ENCODE measurements around the gene ANKH. TPM values are rescaled to one million over a fixed set of nuclear protein-coding genes. Genes with fewer than 3 reads are reported as not detected.

Gene ANKH
- polyA plus RNA-seq, 1 donor (not counting 4 experiments of a cell fraction or from before 2014, with no cell fraction given): 13.8 TPM

DNA sequence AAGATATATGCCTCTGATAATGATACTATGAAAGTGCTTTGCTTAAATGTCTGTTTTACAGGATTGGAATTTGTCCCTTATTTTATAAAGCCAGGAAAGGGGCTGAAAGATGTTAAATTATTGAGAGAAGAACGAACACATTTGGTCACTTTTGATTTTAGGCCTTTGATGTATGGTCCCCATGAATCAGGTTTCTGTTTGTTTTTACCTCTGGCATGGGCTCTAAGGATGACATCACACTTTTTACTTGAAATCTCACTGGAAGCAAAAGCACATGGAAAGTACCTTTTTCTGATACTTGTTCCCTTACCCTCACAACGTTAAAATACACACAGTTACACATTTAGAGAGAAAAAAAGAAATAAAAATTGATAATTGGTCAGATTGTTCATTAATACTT is 200.2 kb downstream of the ANKH start:
- Histone ChIP-seq H3K4me2 (ENCODE audit: control insufficient read depth, extremely low read depth, insufficient read depth, low read depth, low read length) (no peak overlapping the region), H3K9ac (ENCODE audit: control insufficient read depth, extremely low read depth, insufficient read depth, low read length) (no peak overlapping the region), H3K4me1 (ENCODE audit: control insufficient read depth, extremely low read depth, insufficient read depth, low read length) (peaks cover 70% of the 10 kb centered on the region), H3K27me3 (ENCODE audit: control insufficient read depth, extremely low read depth, insufficient read depth, low read length) (no peaks in the 10 kb centered on the region), H3K36me3 (ENCODE audit: control insufficient read depth in 2 of 2, extremely low read depth in 1 of 2, insufficient read depth in 2 of 2, low read length in 2 of 2) (peaks cover 0 to 7% of the 10 kb centered on the region in 2 experiments), H3K79me2 (ENCODE audit: control insufficient read depth, insufficient read depth, low read length) (peaks cover 84% of the 10 kb centered on the region), H3K9me1 (ENCODE audit: control insufficient read depth, extremely low read depth, insufficient read depth, low read length) (peaks cover 2% of the 10 kb centered on the region), H4K20me1 (ENCODE audit: control insufficient read depth, extremely low read depth, insufficient read depth, low read length) (peaks cover 4% of the 10 kb centered on the region), H3K4me3 (ENCODE audit: control insufficient read depth in 2 of 3, extremely low read depth in 1 of 3, insufficient read depth in 2 of 3, low read depth in 1 of 3, low read length in 3 of 3) (no peak overlapping the region), H3K27ac (ENCODE audit: control insufficient read depth, insufficient read depth, low read length) (peak overlapping the region; percentile 48), H3K9me3 (ENCODE audit: control insufficient read depth, low read depth, low read length) (no peaks in the 10 kb centered on the region), H2AFZ (ENCODE audit: control insufficient read depth, low read length) (no peak overlapping the region)
- TF ChIP-seq CTCF (optimal IDR thresholded peaks at IDR 0.05 in 1 of 3, IDR thresholded peaks at IDR 0.05 in 1 of 3, conservative IDR thresholded peaks at IDR 0.05 in 1 of 3; ENCODE audit: extremely low read depth in 1 of 3, insufficient read depth in 2 of 3, low read length in 3 of 3) (no peak), EZH2 (IDR thresholded peaks at IDR 0.05; ENCODE audit: low read length) (no peak)
- dilution Hi-C loops (cut with MboI; ENCODE audit: extremely low pct_ligation_motif_present, low sequenced_read_pairs): no loop called here
- DNase-seq (ENCODE audit: low read depth, low spot score) (no peak), FAIRE-seq (no peak)

DNA sequence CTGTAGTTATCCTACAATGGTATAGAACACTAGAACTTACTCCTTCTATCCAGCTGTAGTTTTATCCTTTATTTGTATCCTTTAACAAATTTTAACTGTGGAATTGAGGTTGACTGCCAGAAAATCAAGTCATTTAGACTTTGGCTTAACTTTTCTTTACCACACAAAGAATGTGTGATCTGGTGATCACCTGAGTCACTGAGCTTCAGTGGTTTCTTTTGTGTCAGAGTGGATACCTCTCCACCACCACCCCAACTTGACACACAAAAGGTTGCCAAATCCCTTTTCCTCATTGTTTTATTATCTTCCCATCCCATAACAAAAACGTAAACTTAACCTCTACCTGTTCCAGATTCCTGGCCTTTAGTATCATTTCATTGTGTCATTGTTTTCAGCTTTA is 201.6 kb downstream of the ANKH start:
- H3K4me1 ChIP-seq (ENCODE audit: control insufficient read depth, extremely low read depth, insufficient read depth, low read length): peaks cover 63% of the 10 kb centered on the region
- peak; percentile 20 for FAIRE-seq
- H3K9ac ChIP-seq (ENCODE audit: control insufficient read depth, extremely low read depth, insufficient read depth, low read length): peak overlapping the region; percentile 13
- peak; percentile 28 for DNase-seq (ENCODE audit: low read depth, low spot score)
- peaks cover 5% of the 10 kb centered on the region for H4K20me1 ChIP-seq (ENCODE audit: control insufficient read depth, extremely low read depth, insufficient read depth, low read length)
- TF ChIP-seq CTCF (optimal IDR thresholded peaks at IDR 0.05 in 1 of 3, IDR thresholded peaks at IDR 0.05 in 1 of 3, conservative IDR thresholded peaks at IDR 0.05 in 1 of 3; ENCODE audit: extremely low read depth in 1 of 3, insufficient read depth in 2 of 3, low read length in 3 of 3) (no peak), EZH2 (IDR thresholded peaks at IDR 0.05; ENCODE audit: low read length) (no peak)
- H3K27me3 ChIP-seq (ENCODE audit: control insufficient read depth, extremely low read depth, insufficient read depth, low read length): no peaks in the 10 kb centered on the region
- dilution Hi-C loops (cut with MboI; ENCODE audit: extremely low pct_ligation_motif_present, low sequenced_read_pairs): no loop called here
- peaks cover 0 to 7% of the 10 kb centered on the region in 2 experiments for H3K36me3 ChIP-seq (ENCODE audit: control insufficient read depth in 2 of 2, extremely low read depth in 1 of 2, insufficient read depth in 2 of 2, low read length in 2 of 2)
- peaks cover 88% of the 10 kb centered on the region for H3K79me2 ChIP-seq (ENCODE audit: control insufficient read depth, insufficient read depth, low read length)
- peak overlapping the region; percentile 55 for H3K27ac ChIP-seq (ENCODE audit: control insufficient read depth, insufficient read depth, low read length)
- peak overlapping the region; percentile 20 for H3K4me2 ChIP-seq (ENCODE audit: control insufficient read depth, extremely low read depth, insufficient read depth, low read depth, low read length)
- no peaks in the 10 kb centered on the region for H3K9me3 ChIP-seq (ENCODE audit: control insufficient read depth, low read depth, low read length)
- H2AFZ ChIP-seq (ENCODE audit: control insufficient read depth, low read length): no peak overlapping the region
- H3K9me1 ChIP-seq (ENCODE audit: control insufficient read depth, extremely low read depth, insufficient read depth, low read length): peaks cover 2% of the 10 kb centered on the region
- H3K4me3 ChIP-seq (ENCODE audit: control insufficient read depth in 2 of 3, extremely low read depth in 1 of 3, insufficient read depth in 2 of 3, low read depth in 1 of 3, low read length in 3 of 3): no peak overlapping the region
